K562 (cell line): ENCODE data around the gene ZNF649. TPM values are rescaled to one million over a fixed set of nuclear protein-coding genes. Genes with fewer than 3 reads are reported as not detected.

Source experiments
- ATF6 ChIP-seq: sonication (generic); formaldehyde crosslinking; IDR thresholded peaks from 2 replicates; pipeline ENCODE4 v1.4.0; 2020; ENCODE audit warnings: mild to moderate bottlenecking, missing genetic modification reagents
- BCL6 ChIP-seq: fragments of 250-450 bp; sonication (Bioruptor Pico); IDR thresholded peaks from 2 replicates; pipeline ENCODE4 v1.4.0; 2020
- BRD9 ChIP-seq: fragments of 450-650 bp; IDR thresholded peaks from 2 replicates; pipeline ENCODE4 v1.6.1; 2018; ENCODE audit warnings: low read depth; ENCODE audit not compliant: partially characterized antibody
- FOXJ2 ChIP-seq: fragments of 200-800 bp; sonication (Bioruptor generic); IDR thresholded peaks from 2 replicates; pipeline ENCODE4 v1.6.1; 2016; ENCODE audit warnings: missing genetic modification characterization, missing compliant biosample characterization
- FOXK1 ChIP-seq: sonication (generic); formaldehyde crosslinking; IDR thresholded peaks from 2 replicates; pipeline ENCODE4 v1.8.0; 2022; ENCODE audit warnings: missing genetic modification reagents, mild to moderate bottlenecking, borderline replicate concordance
- HBP1 ChIP-seq: fragments of 450-650 bp; formaldehyde crosslinking; IDR thresholded peaks from 2 replicates; pipeline ENCODE4 v1.4.0; 2022; ENCODE audit warnings: missing genetic modification characterization
- MBD1 ChIP-seq: fragments of 250-450 bp; sonication (Bioruptor Pico); IDR thresholded peaks from 2 replicates; pipeline ENCODE4 v1.8.0; 2022; ENCODE audit warnings: inconsistent platforms
- NCOA1 ChIP-seq: fragments of 450-650 bp; IDR thresholded peaks from 2 replicates; pipeline ENCODE4 v1.6.1; 2016; ENCODE audit warnings: low read depth
- NEUROD1 ChIP-seq: fragments of 150-350 bp; IDR thresholded peaks from 2 replicates; pipeline ENCODE4 v1.6.1; 2014; ENCODE audit warnings: borderline replicate concordance, low read length, low read depth; ENCODE audit not compliant: partially characterized antibody
- NR2C1 ChIP-seq, 2 experiments: fragments of 450-650 bp; IDR thresholded peaks; 2 replicates each; pipeline ENCODE4 v1.6.1; 2017; ENCODE audit warnings: mild to moderate bottlenecking in 2 of 2, antibody characterized with exemption in 1 of 2, inconsistent platforms in 1 of 2, missing compliant biosample characterization in 1 of 2, missing genetic modification characterization in 1 of 2
- PHF8 ChIP-seq: fragments of 200-600 bp; sonication (generic); IDR thresholded peaks from 2 replicates; pipeline ENCODE4 v1.6.1; 2012; ENCODE audit warnings: mixed run types, mild to moderate bottlenecking, inconsistent platforms, low read length, moderate library complexity, borderline replicate concordance
- POLR2B ChIP-seq: fragments of 450-650 bp; IDR thresholded peaks from 2 replicates; pipeline ENCODE4 v1.6.1; 2018; ENCODE audit warnings: low read depth; ENCODE audit not compliant: partially characterized antibody
- ZBTB11 ChIP-seq, 3 experiments: fragments of 200-800 bp in 1 of 3; fragments of 250-450 bp in 1 of 3; fragments of 450-650 bp in 1 of 3; sonication (Bioruptor Pico) in 1 of 3; sonication (Bioruptor generic) in 1 of 3; formaldehyde crosslinking in 1 of 3; IDR thresholded peaks; 2 replicates each; pipeline versions ENCODE4 v1.6.1 to v1.8.0; 2016 to 2022; ENCODE audit warnings: mild to moderate bottlenecking in 2 of 3, missing genetic modification characterization in 2 of 3, missing compliant biosample characterization in 1 of 3, moderate library complexity in 1 of 3
- ZNF12 ChIP-seq: sonication (generic); formaldehyde crosslinking; IDR thresholded peaks from 2 replicates; pipeline ENCODE4 v1.4.0; 2020; ENCODE audit warnings: mild to moderate bottlenecking, missing genetic modification reagents
- ZNF384 ChIP-seq: IDR thresholded peaks from 2 replicates; pipeline ENCODE4 v1.6.1; 2012; ENCODE audit warnings: low read depth, low read length, improper control_type of control experiment
- ZNF57 ChIP-seq: fragments of 450-650 bp; formaldehyde crosslinking; IDR thresholded peaks from 2 replicates; pipeline ENCODE4 v1.4.0; 2020; ENCODE audit warnings: mild to moderate bottlenecking, moderate library complexity
- polyA plus RNA-seq, 8 experiments: library from polyadenylated mRNA; depleted of rRNA in 4 of 8; stranded (reverse) in 5 of 8; unstranded in 3 of 8; fragments of >200 nt; fragmentation: Nextera tagmentation in 2 of 8; fragmentation: Illumina TruSeq in 1 of 8; extraction: Ambion mirVana in 2 of 8; extraction: Trizol in 1 of 8; gene quantifications; 2 replicates each; pipeline versions ENCODE4 v1.2.1 to v1.2.3, GENCODE V29; 2011 to 2014; ENCODE audit warnings: inconsistent platforms in 1 of 8, missing spikeins in 1 of 8
- total RNA-seq, 7 experiments: library from RNA; depleted of rRNA in 6 of 7; stranded (reverse); fragments of >200 nt in 6 of 7; fragmentation: Illumina TruSeq in 2 of 7; extraction: Trizol in 2 of 7; gene quantifications; 2 replicates each; pipeline versions ENCODE4 v1.2.1 to v1.2.3, GENCODE V29; 2011 to 2021; ENCODE audit warnings: low replicate concordance in 1 of 7

The ZNF649 gene
- total and polyA plus RNA-seq, 9 of the 15 experiments (the other 6 are each of a cell fraction or from before 2014, with no cell fraction given), result 1.4 to 14.9 (median 8.3) TPM

GRCh38 chr19:51926784-51927741, 22.2 kb upstream of the ZNF649 start, which contains the start of gene ZNF613 (continued):
- TF ChIP-seq MBD1 (CRISPR knock-in tag) (0 out of 2 replicates have a peak, but pooled peaks have one; percentile 2), BRD9 (peak; percentile 25), ZBTB11 (CRISPR knock-in tag; IDR thresholded peaks at IDR 0.05) (peak in 1 of 3 experiments; percentile 76; a peak in 2 of 6 replicates), ZNF384 (peak; percentile 87), ZNF12 (CRISPR knock-in tag) (0 out of 2 replicates have a peak, but pooled peaks have one; percentile 32), BCL6 (peak; percentile 21; the same call in 1 of the 2 replicates), FOXJ2 (tag) (peak; percentile 59; the same call in 1 of the 2 replicates), HBP1 (CRISPR knock-in tag) (0 out of 2 replicates have a peak, but pooled peaks have one; percentile 51), ZNF57 (CRISPR knock-in tag) (no peak), NCOA1 (peak; percentile 52; the same call in 1 of the 2 replicates), ATF6 (CRISPR knock-in tag) (0 out of 2 replicates have a peak, but pooled peaks have one; percentile 40), NEUROD1 (peak; percentile 28), FOXK1 (CRISPR knock-in tag) (peak; percentile 31; the same call in 1 of the 2 replicates), POLR2B (peak; percentile 61), NR2C1 (IDR thresholded peaks at IDR 0.05) (peak; percentile 85), NR2C1 (tag; IDR thresholded peaks at IDR 0.05) (peak; percentile 80), PHF8 (peak; percentile 62; the same call in 1 of the 2 replicates)
